Measurements from ENCODE around the gene PHIP.

DNA sequence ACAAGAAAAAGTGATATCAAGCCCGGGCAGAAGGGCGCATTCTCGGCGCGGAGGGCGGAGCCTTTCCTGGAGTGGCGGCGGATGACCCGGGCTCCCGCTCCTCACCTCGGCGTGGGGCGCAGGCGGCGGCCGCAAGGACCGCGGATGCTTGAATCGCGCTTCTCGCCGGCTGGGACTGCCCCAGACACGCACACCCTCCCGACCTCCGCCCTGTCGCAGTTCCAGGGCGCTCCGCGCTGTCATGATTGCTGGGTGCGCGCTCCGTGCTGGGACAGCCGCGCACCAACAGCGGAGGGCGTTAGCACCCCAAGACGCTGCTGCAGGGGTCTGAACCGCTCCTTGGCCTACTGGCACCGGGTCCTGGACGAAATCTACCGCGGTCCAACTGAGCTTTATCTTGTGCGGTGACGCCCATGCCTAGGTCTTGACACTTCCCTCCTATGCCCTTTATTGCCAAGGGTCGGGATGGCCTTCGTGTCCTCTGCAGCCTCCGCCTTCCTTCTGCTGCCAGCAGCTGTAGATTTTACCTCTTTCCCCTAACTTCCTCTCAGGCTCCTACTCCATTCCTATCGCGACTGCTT, 167.4 kb downstream of the PHIP start:
- TF ChIP-seq CTCF (IDR thresholded peaks at IDR 0.05), result no peak
- no peak for TF ChIP-seq POLR2A (IDR thresholded peaks at IDR 0.05)
- no peak for TF ChIP-seq POLR2AphosphoS5 (IDR thresholded peaks at IDR 0.05)
- no peak for TF ChIP-seq EP300 (IDR thresholded peaks at IDR 0.05)

All from suprapubic skin (tissue), 4 donors.